Femur (tissue), 1 donor: Measurements from ENCODE around the gene GAS7.
A peak's percentile ranks its signal among the peaks of the same experiment; 100 is the strongest.

Experiments
- DNase-seq: peaks from one replicate; pipeline ENCODE4 v3.0.0-alpha.2; 2017

GAS7 gene

GRCh38 chr17:9974448-9975381, 223.7 kb downstream of the GAS7 start:
- DNase-seq = no peak

GRCh38 chr17:9973669-9974447, 224.5 kb downstream of the GAS7 start:
- DNase-seq = no peak

GRCh38 chr17:9971991-9972390, 226.4 kb downstream of the GAS7 start:
- DNase-seq = peak; percentile 82

DNA sequence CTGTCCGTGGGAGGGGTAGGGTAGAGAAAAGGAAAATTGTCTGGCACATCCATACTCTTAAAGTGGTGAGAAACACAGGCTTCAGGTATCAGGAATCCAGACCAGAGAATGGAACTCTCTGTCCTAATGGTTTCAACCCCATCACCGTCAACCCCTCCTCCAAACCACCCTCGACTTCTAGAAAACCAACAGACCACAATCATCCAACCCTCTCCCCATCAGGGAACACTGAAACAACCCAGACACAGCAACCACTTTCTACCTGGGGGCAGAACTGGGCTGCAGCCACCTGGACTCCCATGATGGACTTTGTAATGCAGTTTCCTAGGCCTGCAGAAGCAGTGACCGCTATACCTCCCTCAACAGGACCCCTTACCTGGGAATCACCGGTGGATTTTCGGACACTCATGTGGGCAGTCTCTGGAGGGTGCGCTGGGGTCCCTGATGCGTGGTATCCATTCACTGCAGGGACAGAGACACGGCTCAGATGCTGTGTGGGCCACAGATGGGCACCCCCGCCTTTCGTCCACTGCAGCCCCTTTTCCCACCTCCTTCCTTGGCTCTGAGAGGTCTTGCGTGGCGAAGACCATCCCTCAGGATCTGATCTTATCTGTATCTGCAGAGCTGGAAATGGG, 229.0 kb downstream of the GAS7 start:
- no peak for DNase-seq

DNA sequence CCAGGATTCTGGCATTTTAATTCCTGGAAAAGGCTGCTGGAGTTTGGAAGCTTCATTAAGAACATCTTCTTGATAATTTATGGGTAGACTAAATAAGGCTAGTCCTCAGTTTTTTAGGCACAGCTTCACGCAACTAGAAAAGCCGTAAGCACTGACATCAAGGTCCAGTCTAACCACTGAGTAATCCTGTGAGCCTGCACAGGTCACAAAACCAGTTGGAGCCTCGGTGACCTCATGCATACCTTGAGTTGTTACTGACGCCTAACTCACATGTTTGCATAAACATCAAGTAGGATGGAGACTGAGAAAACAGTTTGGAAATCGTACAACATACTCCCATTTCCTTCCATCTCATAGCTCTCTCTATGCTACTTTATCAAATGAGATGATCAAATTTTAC, 229.5 kb downstream of the GAS7 start:
- no peak for DNase-seq

DNA sequence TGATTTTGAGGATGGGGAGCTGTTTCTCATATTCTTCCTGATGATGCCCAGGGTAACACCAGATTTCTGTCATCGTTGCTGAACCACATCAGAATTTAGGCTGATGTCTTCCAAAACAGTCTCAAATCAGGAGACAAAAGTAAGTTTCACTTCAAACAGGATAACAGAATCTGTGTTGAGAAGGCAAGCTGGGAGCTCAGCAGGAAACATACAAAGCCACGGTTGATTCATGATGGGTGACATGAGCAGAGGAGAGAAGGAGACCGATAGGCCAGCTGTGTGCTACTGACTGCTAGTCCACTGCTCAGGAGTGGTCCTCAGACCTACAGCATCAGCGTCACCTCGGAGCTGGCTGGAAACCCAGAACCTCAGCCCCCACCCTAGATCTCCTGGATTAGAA, 230.4 kb downstream of the GAS7 start:
- no peak for DNase-seq

GRCh38 chr17:9959377-9959981, 238.9 kb downstream of the GAS7 start:
- DNase-seq = peak; percentile 68

DNA sequence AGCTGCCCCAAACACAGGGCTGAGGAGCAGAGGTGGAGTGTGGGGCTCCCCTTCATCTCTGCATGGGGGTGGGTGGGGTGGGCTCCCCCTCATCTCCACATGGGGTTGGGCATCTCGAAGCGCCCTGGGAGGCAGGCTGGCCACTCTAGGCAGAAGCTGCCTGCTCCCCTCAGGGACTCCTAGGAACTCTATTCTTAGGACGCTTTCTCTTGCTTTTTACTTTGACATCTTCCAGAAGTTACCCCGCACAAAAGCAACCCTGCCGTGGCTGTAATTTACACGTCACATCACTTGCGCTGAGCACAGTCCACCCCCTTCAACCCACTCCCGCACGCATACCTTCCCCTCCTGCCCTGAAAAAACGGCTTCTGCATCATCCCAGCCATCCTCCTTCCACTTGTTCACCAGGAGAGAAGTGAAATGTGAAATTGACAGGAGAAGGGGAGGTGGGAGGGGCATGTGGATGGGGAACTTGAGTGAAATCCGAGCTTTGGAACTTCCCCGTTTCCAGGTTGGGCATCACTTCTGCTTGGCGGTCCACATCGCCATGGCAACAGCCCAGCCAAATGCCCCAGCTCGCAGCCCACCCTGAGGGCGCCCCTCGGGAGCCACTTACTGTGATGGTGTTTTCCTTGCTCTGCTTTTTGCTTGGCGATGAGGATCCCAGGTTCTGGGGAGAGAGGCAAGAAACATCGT, 239.7 kb downstream of the GAS7 start:
- DNase-seq = no peak

DNA sequence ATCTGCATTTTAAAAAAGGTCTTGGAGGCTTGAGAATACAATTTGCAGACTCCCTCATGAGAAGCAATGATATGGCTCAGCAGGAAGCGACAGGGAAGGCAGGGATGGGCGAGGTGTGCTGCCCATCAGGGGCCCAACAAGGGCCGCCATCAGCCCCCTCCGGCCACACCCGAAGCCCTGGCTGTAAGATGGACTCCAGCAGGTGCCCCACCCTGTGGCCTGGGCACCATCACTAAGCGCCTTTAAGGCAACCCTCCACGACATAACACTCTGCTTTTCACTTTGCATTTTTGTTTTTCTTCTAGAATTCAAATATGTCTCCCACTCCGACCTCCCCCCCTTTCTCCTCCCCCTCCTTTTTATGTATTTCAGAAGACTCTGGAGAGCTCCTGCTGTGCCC, 241.2 kb downstream of the GAS7 start:
- no peak for DNase-seq

GRCh38 chr17:9956474-9957131, 241.8 kb downstream of the GAS7 start:
- DNase-seq = no peak

GRCh38 chr17:9953492-9953891, 244.9 kb downstream of the GAS7 start:
- no peak for DNase-seq

GRCh38 chr17:9951803-9952202, 246.6 kb downstream of the GAS7 start:
- DNase-seq = no peak

- DNase-seq = no peak
Observed at GRCh38 chr17:9948928-9949327, 249.5 kb downstream of the GAS7 start.

GRCh38 chr17:9944704-9945103, 253.7 kb downstream of the GAS7 start:
- no peak for DNase-seq

GRCh38 chr17:9943343-9943742, 255.1 kb downstream of the GAS7 start:
- DNase-seq = no peak

DNA sequence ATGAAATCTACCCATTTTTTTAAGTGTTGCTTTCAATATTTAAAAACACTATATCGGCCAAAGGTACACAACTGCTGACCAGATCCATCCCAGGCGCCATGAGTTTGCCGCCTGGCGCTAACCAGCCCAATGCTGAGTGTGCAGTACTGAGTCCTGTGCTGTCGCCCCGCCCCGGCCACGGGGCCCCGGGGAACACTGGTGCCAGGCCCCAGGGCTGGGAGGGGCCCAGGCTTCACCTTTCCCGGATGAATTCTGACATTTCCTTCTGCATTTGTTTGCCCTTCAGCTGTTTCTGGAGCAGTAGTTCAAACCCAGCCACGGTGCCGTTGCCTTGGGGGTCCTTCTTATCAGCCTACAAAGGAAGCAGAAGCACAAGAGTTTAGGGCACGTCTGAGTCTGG, 255.5 kb downstream of the GAS7 start:
- no peak for DNase-seq

GRCh38 chr17:9941305-9941704, 257.1 kb downstream of the GAS7 start:
- DNase-seq = no peak

DNA sequence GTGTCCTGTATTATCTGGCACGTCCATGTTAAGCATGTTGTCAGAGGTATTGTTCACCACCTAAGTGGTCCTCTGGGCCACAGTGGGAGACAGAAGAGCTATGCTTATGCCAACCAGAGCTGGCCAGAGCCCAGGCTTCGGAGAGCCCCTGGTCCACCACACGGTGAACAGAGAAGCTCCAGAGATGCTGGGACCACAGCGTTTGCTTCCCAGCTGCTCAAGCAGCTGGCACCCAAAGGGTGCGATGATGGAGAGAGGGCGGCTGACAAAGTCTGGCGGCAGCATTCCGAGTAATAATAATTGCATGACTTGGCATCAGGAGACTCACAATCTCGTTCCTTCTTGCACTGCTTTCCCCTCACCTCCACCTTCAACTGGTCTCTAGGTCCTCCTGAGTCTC, 257.6 kb downstream of the GAS7 start:
- no peak for DNase-seq

DNA sequence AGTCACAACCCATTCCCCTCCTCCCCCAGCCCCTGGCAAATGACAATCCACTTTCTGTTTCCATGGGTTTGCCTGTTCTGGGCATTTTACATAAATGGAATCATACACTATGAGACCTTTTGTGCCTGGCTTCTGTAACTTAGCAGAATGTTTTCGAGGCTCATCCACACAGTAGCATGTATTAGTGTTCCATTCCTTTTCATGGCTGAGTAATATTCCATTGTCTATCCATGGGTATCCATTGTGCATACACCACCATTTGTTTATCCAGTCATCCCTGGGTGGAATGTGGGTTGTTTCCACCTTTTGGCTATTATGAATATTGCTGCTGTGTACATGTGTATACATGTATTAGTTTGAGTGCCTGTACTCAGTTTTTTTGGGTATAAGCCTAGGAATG, 259.6 kb downstream of the GAS7 start:
- DNase-seq = no peak

GRCh38 chr17:9937901-9938300, 260.5 kb downstream of the GAS7 start:
- no peak for DNase-seq

GRCh38 chr17:9937241-9937761, 261.1 kb downstream of the GAS7 start:
- peak; percentile 82 for DNase-seq

DNA sequence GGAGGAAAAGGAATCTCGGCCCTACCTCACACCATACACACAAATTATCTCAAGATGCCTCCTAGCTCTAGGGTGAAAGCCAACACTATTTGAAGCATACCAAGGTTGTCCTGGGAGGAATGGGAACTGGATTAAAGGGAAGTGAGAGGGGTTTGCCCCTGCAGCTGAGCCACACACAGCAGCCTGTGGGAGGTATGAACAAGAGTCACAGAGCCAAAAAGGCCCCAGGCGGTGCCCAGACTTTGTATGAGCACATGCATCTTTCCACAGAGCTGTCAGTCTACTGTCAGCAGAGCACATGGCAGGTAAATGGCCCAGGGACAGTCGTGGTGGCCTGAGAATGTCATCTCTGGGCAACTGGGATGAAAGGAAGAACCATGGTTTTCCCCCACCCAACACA, 262.3 kb downstream of the GAS7 start:
- DNase-seq = no peak
